ENCODE results near the gene GPHN. TPM values are rescaled to one million over a fixed set of nuclear protein-coding genes. Genes with fewer than 3 reads are reported as not detected.

The GPHN gene
- total RNA-seq, 1 donor from 2014 or later: 10.8 TPM

- DNase-seq (ENCODE audit: low read depth in 2 of 2): no peak
These were observed 713.5 kb downstream of the GPHN start for GRCh38 chr14:67221248-67221981.

DNA sequence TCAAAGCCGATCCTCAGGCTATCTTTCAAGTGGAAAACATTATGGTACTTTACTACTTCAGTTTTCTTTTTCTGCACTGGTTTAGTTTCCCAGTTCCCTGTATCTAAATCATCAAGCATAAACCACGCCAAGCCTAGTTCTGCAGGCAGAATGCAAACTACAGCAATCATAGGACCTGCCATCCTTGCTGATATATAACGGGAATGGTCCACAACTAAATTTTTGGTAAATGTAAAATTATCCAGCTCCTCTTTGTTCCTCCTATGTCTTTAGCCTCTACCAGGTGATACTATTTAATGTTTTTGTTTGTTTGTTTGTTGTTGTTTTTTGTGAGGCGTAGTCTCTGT, 714.0 kb downstream of the GPHN start:
- DNase-seq (ENCODE audit: low read depth in 2 of 2): no peak

- no peak for DNase-seq (ENCODE audit: low read depth in 2 of 2)
These were observed 717.6 kb downstream of the GPHN start for GRCh38 chr14:67225523-67225922.

- DNase-seq (ENCODE audit: low read depth in 2 of 2): no peak
These were observed 720.5 kb downstream of the GPHN start for GRCh38 chr14:67228325-67228984.

Other genes starting within 250 kb of the GPHN start
- not detected in 2 replicates for gene CCDC196, start 21.8 kb upstream of the GPHN start, total RNA-seq